Calu3 (cell line): ENCODE data around the gene POLR1D. TPM values are rescaled to one million over a fixed set of nuclear protein-coding genes. Genes with fewer than 3 reads are reported as not detected.

Experiments used
- BruUV-seq: library from RNA; stranded (reverse); fragments of 400-500 nt; replicated peaks from 2 replicates; lab custom pipeline; 2021; lab: Mats Ljungman, UMichigan
- CTCF ChIA-PET: fragments of 300-600 bp; sonication (Branson Sonifier 250); formaldehyde crosslinking; loops from one replicate; lab custom pipeline; 2022; ENCODE audit warnings: antibody characterized with exemption; lab: Charles Lee
- DNase-seq: peaks from one replicate; pipeline ENCODE4 v3.0.0; 2022
- H3K27ac Mint-ChIP-seq: one replicate; pipeline ENCODE4 v1.8.0; 2022; ENCODE audit warnings: mixed read lengths; ENCODE audit not compliant: unreplicated experiment
- H3K27me3 Mint-ChIP-seq: one replicate; pipeline ENCODE4 v1.8.0; 2022; ENCODE audit warnings: mixed read lengths; ENCODE audit not compliant: unreplicated experiment
- H3K36me3 Mint-ChIP-seq: one replicate; pipeline ENCODE4 v1.8.0; 2022; ENCODE audit warnings: mild to moderate bottlenecking, moderate library complexity, mixed read lengths; ENCODE audit not compliant: insufficient read depth, unreplicated experiment
- H3K4me1 Mint-ChIP-seq: one replicate; pipeline ENCODE4 v1.8.0; 2022; ENCODE audit warnings: mild to moderate bottlenecking, low read depth, mixed read lengths; ENCODE audit not compliant: unreplicated experiment
- H3K4me3 Mint-ChIP-seq: one replicate; pipeline ENCODE4 v1.8.0; 2022; ENCODE audit warnings: mild to moderate bottlenecking, low read depth, moderate library complexity, mixed read lengths; ENCODE audit not compliant: unreplicated experiment
- H3K9me3 Mint-ChIP-seq: one replicate; pipeline ENCODE4 v1.8.0; 2022; ENCODE audit warnings: low read depth, mixed read lengths; ENCODE audit not compliant: unreplicated experiment
- CTCF ChIP-seq: fragments of 200-600 bp; IDR thresholded peaks from one replicate; pipeline ENCODE4 v1.8.0; 2022; ENCODE audit warnings: antibody characterized with exemption; ENCODE audit not compliant: unreplicated experiment
- intact Hi-C: fragments of 100-400 bp; cut with micrococcal nuclease; formaldehyde crosslinking; loops from one replicate; pipeline ENCODE4 v1.10.0; 2022; ENCODE audit not compliant: unreplicated experiment
- total RNA-seq: library from RNA; stranded (reverse); gene quantifications from 2 replicates; pipeline ENCODE4 v1.2.3, GENCODE V29; 2022

The POLR1D gene
- total RNA-seq, 1 experiment from 2014 or later = 97.7 TPM

GRCh38 chr13:27670861-27671260 is 49.2 kb downstream of the POLR1D start:
- H3K9me3 Mint-ChIP-seq = no peaks in the 10 kb centered on the region
- H3K4me1 Mint-ChIP-seq = no peaks in the 10 kb centered on the region
- H3K36me3 Mint-ChIP-seq = peaks cover 5% of the 10 kb centered on the region
- intact Hi-C loops = no loop called here
- no peak overlapping the region for H3K4me3 Mint-ChIP-seq
- CTCF ChIA-PET = no interaction called here
- no TSS peak for BruUV-seq
- TF ChIP-seq CTCF = no peak
- H3K27ac Mint-ChIP-seq = no peak overlapping the region
- no peaks in the 10 kb centered on the region for H3K27me3 Mint-ChIP-seq
- no peak for DNase-seq

- Mint-ChIP-seq H3K9me3 (no peaks in the 10 kb centered on the region), H3K27ac (no peak overlapping the region), H3K27me3 (no peaks in the 10 kb centered on the region), H3K36me3 (peaks cover under 1% of the 10 kb centered on the region), H3K4me3 (no peak overlapping the region), H3K4me1 (no peaks in the 10 kb centered on the region)
- CTCF ChIA-PET = no interaction called here
- intact Hi-C loops = no loop called here
- DNase-seq = no peak
- TF ChIP-seq CTCF = no peak
- no TSS peak for BruUV-seq
Observed at GRCh38 chr13:27672025-27672424, 50.3 kb downstream of the POLR1D start.

Other genes starting within 250 kb of the POLR1D start
- gene GTF3A, start 197.3 kb upstream of the POLR1D start, total RNA-seq = 89.6 and 95.0 TPM in 2 replicates
- 21.5 and 25.1 TPM in 2 replicates for gene MTIF3, start 171.3 kb upstream of the POLR1D start, total RNA-seq
- 11.0 and 13.3 TPM in 2 replicates for gene LNX2, start 1.4 kb upstream of the POLR1D start, total RNA-seq
- not detected in 2 replicates for gene GSX1, start 170.6 kb downstream of the POLR1D start, total RNA-seq